ENCODE results near the gene MAS1.
A peak's percentile ranks its signal among the peaks of the same experiment; 100 is the strongest.
"Not testable (repeated sequence)": the region's sequence is repeated elsewhere in the genome, so short reads cannot be mapped to it uniquely, and the experiment has no call there.

The MAS1 gene

DNA sequence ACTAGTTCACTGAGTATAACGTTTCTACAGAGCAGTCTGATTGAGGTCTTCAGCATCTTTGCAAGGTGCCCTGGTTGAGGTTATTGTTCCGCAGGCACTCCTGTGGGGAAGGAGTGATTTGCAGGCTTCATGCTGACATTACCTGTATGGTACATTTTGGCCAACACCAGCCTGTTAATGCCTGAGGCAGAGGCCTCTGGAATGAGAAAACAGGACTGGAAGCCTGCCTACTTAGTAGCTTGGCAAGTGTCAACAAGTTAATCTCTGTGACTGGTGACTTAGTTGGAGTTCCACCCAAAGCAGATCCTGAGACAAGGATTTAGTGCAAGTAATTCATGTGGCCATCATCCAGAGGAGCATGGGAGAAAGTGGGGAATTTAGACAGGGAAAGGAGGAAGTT is 24.6 kb downstream of the MAS1 start:
- no peak for DNase-seq (ENCODE audit: low read depth in 4 of 4, low spot score in 1 of 4)

DNA sequence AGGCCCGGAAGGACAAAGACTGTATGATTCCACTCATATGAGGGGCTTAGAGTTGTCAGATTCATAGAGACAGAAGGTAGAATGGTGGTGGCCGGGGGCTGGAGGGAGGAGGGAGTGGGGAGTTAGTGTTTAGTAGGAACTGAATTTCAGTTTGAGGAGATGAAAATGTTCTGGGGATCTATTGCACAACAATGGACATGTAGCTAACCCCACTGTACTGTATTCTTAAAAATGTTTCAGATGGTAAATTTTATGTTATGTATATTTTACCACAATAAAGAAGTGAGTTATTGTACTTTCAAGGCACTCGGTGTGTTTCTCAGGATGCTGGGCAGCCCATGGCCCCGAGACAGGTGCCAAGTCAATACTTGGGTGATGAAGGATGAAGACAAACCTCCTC is 25.4 kb downstream of the MAS1 start:
- no peak for DNase-seq (ENCODE audit: low read depth in 4 of 4, low spot score in 1 of 4)

DNA sequence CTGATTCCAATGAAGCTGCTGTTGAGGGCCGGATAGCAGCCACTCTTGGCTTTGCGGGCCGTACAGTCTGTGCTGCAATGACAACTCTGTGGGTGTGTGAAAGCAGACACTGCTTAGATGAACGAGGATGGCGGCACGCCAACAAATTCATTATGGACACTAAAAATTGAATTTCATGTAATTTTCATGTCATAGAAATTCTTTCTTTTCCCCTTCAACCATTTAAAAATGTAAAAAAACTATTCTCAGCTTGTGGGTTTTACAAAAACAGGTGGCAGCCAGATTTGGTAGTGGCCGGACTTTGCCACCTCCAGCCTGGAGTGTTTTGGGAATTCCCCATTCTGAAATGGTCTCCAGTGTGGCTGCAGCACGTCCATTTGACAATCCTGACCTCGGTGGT is 26.0 kb downstream of the MAS1 start:
- no peak for DNase-seq (ENCODE audit: low read depth in 4 of 4, low spot score in 1 of 4)

DNA sequence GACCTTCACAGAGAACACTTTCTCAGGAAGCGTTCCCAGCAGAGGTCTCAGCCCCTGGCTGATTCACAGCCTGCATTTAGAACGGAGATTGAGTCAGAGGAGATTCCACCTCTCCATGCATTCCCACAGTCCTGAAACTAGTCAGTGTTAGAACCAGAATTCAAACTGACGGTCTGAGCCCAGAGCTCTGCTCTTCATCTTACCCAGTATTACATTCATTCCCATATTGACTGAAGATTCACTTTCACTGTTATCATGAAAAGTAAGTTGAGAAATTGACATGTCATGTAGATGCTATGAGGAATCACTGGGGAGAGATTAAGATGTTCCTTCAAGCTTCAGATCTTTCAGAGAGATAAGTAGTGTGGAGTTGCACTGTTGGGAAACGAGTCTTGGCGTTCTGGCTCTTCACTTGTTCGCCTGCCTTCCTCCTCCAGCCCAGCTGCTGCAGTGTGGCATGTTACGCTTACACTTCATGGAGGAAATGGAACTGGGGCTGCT is 28.3 kb downstream of the MAS1 start:
- DNase-seq (ENCODE audit: low read depth in 4 of 4, low spot score in 1 of 4): no peak

DNA sequence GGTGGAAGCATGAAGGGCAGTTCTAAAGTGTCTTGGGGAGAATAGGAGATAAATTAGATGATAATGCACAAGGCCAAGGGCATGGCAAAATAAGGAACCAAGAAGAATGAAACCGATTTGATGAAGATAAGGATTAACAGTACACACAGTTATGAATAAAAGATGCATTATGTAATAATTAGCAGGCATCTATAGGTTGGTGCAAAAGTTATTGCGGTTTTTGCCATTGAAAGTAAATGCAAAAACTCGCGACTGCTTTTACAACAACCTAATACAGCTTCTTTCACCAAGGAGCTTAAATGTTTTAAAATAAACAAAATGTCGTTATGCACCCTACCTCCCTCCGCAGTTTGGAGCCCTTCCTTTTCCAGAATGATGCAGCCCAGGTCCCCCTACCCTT is 29.0 kb downstream of the MAS1 start:
- no peak for DNase-seq (ENCODE audit: low read depth in 4 of 4, low spot score in 1 of 4)

DNA sequence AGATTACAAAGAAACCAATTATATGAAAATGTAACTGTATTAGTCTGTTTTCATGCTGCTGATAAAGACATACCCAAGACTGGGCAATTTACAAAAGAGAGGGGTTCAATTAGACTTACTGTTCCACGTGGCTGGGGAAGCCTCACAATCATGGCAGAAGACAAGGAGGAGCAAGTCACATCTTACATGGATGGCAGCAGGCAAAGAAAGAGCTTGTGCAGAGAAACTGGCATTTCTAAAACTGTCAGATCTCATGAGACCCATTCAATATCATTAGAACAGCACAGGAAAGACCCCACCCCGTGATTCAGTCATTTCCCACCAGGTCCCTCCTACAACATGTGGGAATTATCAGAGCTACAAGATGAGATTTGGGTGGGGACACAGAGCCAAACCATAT is 33.4 kb downstream of the MAS1 start:
- not testable (repeated sequence) for DNase-seq (ENCODE audit: low read depth in 4 of 4, low spot score in 1 of 4)

DNA sequence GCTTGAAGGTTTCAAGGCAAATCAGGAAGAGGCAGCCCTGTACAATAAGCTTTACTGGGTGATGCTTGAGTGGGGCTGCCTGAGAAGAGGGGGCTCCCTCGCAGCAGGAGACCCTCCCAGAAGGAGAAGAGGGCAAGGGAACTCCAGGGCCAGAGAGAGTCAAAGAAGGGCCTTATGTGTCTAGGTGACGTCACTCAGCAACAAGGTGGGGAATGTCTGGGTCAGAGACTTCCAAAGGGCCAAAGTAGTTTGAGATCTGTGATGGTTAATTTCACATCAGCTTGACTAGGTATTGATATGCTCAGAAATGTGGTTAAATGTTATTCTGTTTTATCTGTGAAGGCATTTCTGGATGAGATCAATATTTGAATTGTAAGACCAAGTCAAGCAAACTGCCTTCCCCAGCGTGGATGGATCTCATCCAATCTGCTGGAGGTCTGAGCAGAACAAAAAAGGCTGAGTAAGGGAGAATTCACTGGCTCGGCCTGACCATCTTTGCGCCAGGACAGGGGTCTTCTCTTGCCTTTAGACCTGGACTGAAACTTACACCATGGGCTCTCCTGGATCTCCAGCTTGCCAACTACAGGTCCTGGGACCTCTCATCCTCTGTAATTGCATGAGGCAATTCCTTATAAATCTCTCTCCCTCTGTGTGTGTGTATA is 35.9 kb downstream of the MAS1 start:
- no peak for DNase-seq (ENCODE audit: low read depth in 4 of 4, low spot score in 1 of 4)

DNA sequence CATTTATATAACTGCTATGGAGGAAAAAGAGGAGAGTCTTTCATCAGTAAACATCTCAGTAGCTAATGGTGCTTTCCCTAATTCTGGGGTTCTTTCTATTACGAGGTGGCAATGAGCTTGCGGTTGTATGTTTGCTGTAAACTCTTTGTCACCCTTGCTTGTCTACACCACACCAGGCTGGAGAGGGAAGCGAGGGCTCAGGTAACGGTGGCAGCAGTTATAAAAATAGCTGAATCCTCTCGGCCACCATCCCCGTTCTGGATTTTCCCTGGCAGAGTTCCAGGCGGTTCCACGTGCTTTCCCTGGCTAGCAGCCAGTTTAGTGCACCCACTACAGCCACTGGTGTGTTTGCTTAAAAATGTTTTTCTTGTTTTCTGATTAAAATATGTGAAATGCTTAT is 39.0 kb downstream of the MAS1 start:
- DNase-seq (ENCODE audit: low read depth in 4 of 4, low spot score in 1 of 4): peak; percentile 14 to 25 (median 25)

DNA sequence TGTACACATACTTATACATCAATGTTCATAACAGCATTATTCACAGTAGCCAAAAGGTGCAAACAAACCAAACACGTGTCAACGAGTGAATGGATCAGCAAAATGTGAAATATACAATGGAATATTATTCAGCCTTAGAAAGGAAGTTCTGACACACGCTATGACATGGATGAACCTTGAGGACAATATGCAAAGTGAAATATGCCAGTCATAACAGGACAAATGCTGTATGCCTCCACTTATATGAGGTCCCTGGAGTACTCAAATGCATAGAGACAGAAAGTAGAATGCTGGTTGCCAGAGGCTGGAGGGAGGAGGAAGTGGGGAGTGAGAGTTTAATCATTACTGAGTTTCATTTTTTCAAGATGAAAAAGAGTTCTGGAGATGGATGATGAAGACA is 40.3 kb downstream of the MAS1 start:
- DNase-seq (ENCODE audit: low read depth in 4 of 4, low spot score in 1 of 4): peak in 2 of 4 experiments; percentile 7 to 36

DNA sequence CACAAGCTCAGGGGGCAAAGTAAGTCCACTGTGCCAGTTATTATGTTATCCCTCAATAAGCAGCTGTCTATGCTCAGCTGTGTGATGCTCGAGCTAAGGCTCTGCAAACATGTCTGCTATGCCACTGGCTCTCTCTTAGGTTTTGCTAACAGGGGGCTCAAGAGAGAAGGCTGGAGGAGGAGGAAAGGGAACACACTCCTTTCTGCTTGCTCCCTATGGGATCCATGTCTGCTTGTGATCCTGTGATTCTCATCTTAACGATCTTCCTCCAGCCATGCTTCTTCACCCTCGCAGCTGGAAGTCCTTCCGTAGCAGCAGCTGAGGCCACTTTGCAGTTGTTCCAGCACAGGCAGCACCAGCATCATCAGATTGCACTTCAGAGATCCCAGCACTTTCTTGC is 41.1 kb downstream of the MAS1 start:
- DNase-seq (ENCODE audit: low read depth in 4 of 4, low spot score in 1 of 4): no peak

DNA sequence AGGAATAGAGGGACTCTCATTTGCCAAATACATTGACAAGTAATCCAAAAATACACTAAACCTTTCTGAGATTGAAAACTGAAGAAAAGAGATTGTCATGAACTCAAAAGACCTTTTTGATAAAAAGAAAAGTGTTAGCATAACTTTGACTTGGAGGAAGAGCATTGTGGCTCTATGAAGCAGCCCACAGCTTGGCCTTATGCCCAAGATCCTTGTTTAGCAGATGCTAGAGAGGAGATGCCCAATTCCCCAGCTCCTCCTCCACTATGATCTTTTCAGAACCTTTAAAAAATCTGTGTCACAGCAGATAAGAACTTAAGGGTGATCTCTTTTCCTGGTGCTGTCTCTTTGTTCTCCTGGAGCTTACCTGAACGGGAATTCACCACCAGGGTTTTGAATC is 42.3 kb downstream of the MAS1 start:
- DNase-seq (ENCODE audit: low read depth in 4 of 4, low spot score in 1 of 4): no peak

DNA sequence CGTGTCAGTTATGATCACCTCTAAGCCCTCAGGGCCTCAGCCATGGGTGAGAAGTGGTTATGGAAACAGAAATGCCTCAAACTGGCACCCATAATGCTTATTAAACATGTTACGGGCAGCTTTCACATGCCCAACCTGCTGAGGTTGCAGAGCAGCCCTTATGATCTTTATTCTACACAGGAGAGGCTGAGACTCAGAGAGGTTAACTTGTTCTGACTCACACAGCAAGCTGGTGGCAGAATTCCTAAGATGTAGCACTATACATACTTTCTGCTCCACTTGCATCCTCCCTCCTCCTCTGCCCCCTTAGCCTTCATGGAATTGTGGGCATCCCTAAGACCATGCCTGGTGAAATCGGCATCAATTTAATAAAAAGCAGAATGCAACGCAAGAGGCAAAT is 43.4 kb downstream of the MAS1 start:
- no peak for DNase-seq (ENCODE audit: low read depth in 4 of 4, low spot score in 1 of 4)

DNA sequence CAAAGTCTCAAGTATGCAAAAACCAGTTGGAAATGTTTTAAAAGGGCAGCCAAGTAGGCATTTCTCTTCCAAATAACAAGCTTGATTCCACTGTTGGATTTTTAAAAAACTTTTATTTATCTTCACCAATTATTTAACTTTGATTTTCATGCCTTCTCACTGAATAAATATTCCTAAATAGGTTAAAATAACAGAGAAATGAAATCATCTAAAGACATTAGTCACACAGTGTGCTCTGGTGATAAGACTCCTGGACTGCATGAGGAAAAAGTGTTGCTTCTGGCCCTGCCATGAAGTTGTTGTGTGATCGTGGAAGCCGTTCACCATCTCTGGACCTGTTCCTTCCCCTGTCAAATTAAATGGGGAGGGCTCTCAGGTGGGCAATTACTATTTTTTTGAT is 44.3 kb downstream of the MAS1 start:
- DNase-seq (ENCODE audit: low read depth in 4 of 4, low spot score in 1 of 4): no peak

DNA sequence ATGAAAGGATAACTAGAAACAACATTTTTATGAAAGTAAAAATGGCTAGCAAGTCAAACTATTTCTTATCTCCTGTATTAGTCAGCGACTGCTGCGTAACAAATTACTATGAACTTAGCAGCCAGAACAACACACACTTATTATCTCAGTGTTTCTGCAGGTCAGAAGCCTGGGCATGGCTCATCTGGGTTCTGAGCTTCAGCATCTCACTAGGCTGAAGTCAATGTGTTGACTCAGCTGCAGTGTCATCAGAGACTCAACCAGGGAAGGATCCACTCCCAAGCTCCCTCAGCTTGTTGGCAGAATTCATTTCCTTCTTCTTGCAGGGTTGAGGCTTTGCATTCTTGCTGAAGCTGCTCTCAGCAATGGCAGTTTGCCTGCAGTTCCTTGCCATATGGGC is 44.8 kb downstream of the MAS1 start:
- DNase-seq (ENCODE audit: low read depth in 4 of 4, low spot score in 1 of 4): no peak

DNA sequence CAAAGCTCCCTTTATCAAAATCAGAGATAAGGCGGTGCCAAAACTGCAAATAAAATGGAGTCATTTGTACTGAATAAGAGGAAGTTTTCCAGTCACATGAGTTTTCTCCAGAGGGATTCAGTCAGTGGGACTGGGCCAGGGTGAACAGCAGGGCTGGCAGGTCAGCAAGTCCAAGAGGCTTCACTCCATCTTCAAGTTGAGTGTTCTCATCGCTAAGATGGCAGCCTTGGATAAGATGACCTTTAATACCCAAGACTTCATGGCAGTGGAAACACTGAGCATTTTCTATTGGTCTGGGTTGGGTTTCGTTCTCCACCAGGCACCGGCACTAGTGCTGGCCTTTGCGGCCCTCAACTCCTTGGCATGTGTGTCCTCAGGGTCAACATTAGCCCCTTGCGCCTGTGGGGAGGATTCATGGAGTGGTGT is 48.8 kb downstream of the MAS1 start:
- no peak for DNase-seq (ENCODE audit: low read depth in 4 of 4, low spot score in 1 of 4)
